HEK293 (cell line): ENCODE data around the gene DCN.

Source experiments
- SCRT2 ChIP-seq: fragments of 450-650 bp; formaldehyde crosslinking; IDR thresholded peaks from 2 replicates; pipeline ENCODE4 v1.5.1; 2016; ENCODE audit warnings: missing biosample characterization, missing genetic modification characterization
- ZBTB21 ChIP-seq: fragments of 450-650 bp; formaldehyde crosslinking; IDR thresholded peaks from 2 replicates; pipeline ENCODE4 v1.5.1; 2017; ENCODE audit warnings: missing biosample characterization, missing genetic modification characterization
- TF ChIP-seq, protein P1 (sequence below): fragments of 450-650 bp; formaldehyde crosslinking; IDR thresholded peaks from 2 replicates; pipeline ENCODE4 v1.5.1; 2016; ENCODE audit warnings: missing biosample characterization, missing genetic modification characterization
- TF ChIP-seq, protein P2 (sequence below): fragments of 450-650 bp; formaldehyde crosslinking; IDR thresholded peaks from 2 replicates; pipeline ENCODE4 v1.5.1; 2016; ENCODE audit warnings: missing biosample characterization, missing genetic modification characterization
- TF ChIP-seq, protein P3 (sequence below): fragments of 450-650 bp; formaldehyde crosslinking; conservative IDR thresholded peaks from 2 replicates; pipeline ENCODE4 v1.5.1; 2016; ENCODE audit warnings: low read depth, missing biosample characterization, missing genetic modification characterization
- TF ChIP-seq, protein P4 (sequence below): fragments of 450-650 bp; IDR thresholded peaks from 2 replicates; pipeline ENCODE4 v1.5.1; 2018; ENCODE audit warnings: missing biosample characterization, mild to moderate bottlenecking, missing genetic modification characterization
- TF ChIP-seq, protein P5 (sequence below): fragments of 450-650 bp; formaldehyde crosslinking; IDR thresholded peaks from 2 replicates; pipeline ENCODE4 v1.5.1; 2016; ENCODE audit warnings: missing biosample characterization, missing genetic modification characterization

DNA sequence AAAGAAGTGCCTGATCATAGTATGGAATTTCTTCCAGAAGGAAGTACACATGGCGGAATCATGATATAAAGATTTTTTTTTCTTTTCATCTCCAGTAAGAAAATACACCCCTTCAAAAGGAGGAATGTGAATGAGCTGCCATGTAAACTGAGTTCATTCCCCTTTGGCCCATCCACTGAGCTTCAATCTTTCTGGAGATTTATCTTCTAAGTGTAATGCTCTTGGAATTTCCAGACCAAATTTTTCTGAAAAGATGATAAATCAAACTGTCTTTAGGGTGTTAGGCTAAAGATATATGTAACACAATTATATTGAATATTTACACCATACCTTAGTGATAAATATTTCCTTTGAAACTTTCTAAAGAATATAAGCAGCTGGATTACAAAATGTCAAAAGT lies 5.2 kb downstream of the DCN start:
- TF ChIP-seq, protein P1, sequence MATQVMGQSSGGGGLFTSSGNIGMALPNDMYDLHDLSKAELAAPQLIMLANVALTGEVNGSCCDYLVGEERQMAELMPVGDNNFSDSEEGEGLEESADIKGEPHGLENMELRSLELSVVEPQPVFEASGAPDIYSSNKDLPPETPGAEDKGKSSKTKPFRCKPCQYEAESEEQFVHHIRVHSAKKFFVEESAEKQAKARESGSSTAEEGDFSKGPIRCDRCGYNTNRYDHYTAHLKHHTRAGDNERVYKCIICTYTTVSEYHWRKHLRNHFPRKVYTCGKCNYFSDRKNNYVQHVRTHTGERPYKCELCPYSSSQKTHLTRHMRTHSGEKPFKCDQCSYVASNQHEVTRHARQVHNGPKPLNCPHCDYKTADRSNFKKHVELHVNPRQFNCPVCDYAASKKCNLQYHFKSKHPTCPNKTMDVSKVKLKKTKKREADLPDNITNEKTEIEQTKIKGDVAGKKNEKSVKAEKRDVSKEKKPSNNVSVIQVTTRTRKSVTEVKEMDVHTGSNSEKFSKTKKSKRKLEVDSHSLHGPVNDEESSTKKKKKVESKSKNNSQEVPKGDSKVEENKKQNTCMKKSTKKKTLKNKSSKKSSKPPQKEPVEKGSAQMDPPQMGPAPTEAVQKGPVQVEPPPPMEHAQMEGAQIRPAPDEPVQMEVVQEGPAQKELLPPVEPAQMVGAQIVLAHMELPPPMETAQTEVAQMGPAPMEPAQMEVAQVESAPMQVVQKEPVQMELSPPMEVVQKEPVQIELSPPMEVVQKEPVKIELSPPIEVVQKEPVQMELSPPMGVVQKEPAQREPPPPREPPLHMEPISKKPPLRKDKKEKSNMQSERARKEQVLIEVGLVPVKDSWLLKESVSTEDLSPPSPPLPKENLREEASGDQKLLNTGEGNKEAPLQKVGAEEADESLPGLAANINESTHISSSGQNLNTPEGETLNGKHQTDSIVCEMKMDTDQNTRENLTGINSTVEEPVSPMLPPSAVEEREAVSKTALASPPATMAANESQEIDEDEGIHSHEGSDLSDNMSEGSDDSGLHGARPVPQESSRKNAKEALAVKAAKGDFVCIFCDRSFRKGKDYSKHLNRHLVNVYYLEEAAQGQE = no peak
- TF ChIP-seq, protein P2, sequence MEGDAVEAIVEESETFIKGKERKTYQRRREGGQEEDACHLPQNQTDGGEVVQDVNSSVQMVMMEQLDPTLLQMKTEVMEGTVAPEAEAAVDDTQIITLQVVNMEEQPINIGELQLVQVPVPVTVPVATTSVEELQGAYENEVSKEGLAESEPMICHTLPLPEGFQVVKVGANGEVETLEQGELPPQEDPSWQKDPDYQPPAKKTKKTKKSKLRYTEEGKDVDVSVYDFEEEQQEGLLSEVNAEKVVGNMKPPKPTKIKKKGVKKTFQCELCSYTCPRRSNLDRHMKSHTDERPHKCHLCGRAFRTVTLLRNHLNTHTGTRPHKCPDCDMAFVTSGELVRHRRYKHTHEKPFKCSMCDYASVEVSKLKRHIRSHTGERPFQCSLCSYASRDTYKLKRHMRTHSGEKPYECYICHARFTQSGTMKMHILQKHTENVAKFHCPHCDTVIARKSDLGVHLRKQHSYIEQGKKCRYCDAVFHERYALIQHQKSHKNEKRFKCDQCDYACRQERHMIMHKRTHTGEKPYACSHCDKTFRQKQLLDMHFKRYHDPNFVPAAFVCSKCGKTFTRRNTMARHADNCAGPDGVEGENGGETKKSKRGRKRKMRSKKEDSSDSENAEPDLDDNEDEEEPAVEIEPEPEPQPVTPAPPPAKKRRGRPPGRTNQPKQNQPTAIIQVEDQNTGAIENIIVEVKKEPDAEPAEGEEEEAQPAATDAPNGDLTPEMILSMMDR (tag by site-specific recombination) = no peak
- TF ChIP-seq, protein P3, sequence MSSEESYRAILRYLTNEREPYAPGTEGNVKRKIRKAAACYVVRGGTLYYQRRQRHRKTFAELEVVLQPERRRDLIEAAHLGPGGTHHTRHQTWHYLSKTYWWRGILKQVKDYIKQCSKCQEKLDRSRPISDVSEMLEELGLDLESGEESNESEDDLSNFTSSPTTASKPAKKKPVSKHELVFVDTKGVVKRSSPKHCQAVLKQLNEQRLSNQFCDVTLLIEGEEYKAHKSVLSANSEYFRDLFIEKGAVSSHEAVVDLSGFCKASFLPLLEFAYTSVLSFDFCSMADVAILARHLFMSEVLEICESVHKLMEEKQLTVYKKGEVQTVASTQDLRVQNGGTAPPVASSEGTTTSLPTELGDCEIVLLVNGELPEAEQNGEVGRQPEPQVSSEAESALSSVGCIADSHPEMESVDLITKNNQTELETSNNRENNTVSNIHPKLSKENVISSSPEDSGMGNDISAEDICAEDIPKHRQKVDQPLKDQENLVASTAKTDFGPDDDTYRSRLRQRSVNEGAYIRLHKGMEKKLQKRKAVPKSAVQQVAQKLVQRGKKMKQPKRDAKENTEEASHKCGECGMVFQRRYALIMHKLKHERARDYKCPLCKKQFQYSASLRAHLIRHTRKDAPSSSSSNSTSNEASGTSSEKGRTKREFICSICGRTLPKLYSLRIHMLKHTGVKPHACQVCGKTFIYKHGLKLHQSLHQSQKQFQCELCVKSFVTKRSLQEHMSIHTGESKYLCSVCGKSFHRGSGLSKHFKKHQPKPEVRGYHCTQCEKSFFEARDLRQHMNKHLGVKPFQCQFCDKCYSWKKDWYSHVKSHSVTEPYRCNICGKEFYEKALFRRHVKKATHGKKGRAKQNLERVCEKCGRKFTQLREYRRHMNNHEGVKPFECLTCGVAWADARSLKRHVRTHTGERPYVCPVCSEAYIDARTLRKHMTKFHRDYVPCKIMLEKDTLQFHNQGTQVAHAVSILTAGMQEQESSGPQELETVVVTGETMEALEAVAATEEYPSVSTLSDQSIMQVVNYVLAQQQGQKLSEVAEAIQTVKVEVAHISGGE = no peak
- no peak for TF ChIP-seq ZBTB21
- TF ChIP-seq, protein P4, sequence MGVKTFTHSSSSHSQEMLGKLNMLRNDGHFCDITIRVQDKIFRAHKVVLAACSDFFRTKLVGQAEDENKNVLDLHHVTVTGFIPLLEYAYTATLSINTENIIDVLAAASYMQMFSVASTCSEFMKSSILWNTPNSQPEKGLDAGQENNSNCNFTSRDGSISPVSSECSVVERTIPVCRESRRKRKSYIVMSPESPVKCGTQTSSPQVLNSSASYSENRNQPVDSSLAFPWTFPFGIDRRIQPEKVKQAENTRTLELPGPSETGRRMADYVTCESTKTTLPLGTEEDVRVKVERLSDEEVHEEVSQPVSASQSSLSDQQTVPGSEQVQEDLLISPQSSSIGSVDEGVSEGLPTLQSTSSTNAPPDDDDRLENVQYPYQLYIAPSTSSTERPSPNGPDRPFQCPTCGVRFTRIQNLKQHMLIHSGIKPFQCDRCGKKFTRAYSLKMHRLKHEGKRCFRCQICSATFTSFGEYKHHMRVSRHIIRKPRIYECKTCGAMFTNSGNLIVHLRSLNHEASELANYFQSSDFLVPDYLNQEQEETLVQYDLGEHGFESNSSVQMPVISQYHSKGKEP (tag by site-specific recombination) = no peak
- TF ChIP-seq SCRT2 (tag by site-specific recombination) = no peak
- TF ChIP-seq, protein P5, sequence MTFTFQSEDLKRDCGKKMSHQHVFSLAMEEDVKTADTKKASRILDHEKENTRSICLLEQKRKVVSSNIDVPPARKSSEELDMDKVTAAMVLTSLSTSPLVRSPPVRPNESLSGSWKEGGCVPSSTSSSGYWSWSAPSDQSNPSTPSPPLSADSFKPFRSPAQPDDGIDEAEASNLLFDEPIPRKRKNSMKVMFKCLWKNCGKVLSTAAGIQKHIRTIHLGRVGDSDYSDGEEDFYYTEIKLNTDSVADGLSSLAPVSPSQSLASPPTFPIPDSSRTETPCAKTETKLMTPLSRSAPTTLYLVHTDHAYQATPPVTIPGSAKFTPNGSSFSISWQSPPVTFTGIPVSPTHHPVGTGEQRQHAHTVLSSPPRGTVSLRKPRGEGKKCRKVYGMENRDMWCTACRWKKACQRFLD (tag by site-specific recombination) = no peak
